ENCODE results near the gene NAALADL2. TPM values are rescaled to one million over a fixed set of nuclear protein-coding genes. Genes with fewer than 3 reads are reported as not detected.

Gene NAALADL2
- total and polyA plus RNA-seq, 2 donors (not counting 1 experiment from before 2014, with no cell fraction given): not detected

GRCh38 chr3:175208326-175208725 is 349.2 kb downstream of the NAALADL2 start:
- H3K79me2 ChIP-seq (ENCODE audit: control insufficient read depth, insufficient read depth, low read length): no peaks in the 10 kb centered on the region
- no peak overlapping the region for H3K27ac ChIP-seq (ENCODE audit: low read length in 2 of 2)
- ATAC-seq (ENCODE audit: low read depth) (no peak), DNase-seq (no peak)
- H3K36me3 ChIP-seq (replicated peaks in 1 of 2; ENCODE audit: control extremely low read depth in 1 of 2, control insufficient read depth in 1 of 2, extremely low read depth in 1 of 2, insufficient read depth in 2 of 2, low read length in 1 of 2): no peaks in the 10 kb centered on the region
- no peak overlapping the region for H2AFZ ChIP-seq (ENCODE audit: insufficient read depth, low read depth, low read length, poor library complexity, severe bottlenecking)
- ChIA-PET CTCF (no interaction called here), POLR2A (no interaction called here)
- no peaks in the 10 kb centered on the region for H3K27me3 ChIP-seq (replicated peaks in 1 of 4; ENCODE audit: control extremely low read depth in 1 of 4, control insufficient read depth in 3 of 4, insufficient read depth in 4 of 4, low read length in 3 of 4)
- H3K9me3 ChIP-seq (ENCODE audit: control extremely low read depth in 1 of 3, control insufficient read depth in 2 of 3, insufficient read depth in 1 of 3, low read length in 2 of 3): no peaks in the 10 kb centered on the region
- H4K20me1 ChIP-seq (ENCODE audit: control insufficient read depth, insufficient read depth, low read length, poor library complexity, severe bottlenecking): no peaks in the 10 kb centered on the region
- H3K4me1 Mint-ChIP-seq: no peaks in the 10 kb centered on the region
- no peak overlapping the region for H3K4me2 ChIP-seq (replicated peaks; ENCODE audit: low read depth, low read length, poor library complexity, severe bottlenecking)
- no peak overlapping the region for H3K4me3 ChIP-seq (ENCODE audit: control extremely low read depth in 1 of 5, extremely low read depth in 1 of 5, insufficient read depth in 1 of 5, low read depth in 2 of 5, low read length in 4 of 5)
- peaks cover 11% of the 10 kb centered on the region for H3K9me3 Mint-ChIP-seq (ENCODE audit: insufficient read depth)
- intact Hi-C loops (cut with micrococcal nuclease): no loop called here
- no peak overlapping the region for H3K4me3 Mint-ChIP-seq
- H3K9ac ChIP-seq (ENCODE audit: low read length): no peak overlapping the region
- no peak overlapping the region for H3K27ac Mint-ChIP-seq
- 90% methylated on average over 3 of the region's 5 CpGs for WGBS (ENCODE audit: insufficient coverage)
- no peaks in the 10 kb centered on the region for H3K27me3 Mint-ChIP-seq
- H3K4me1 ChIP-seq (ENCODE audit: control insufficient read depth in 2 of 2, insufficient read depth in 2 of 2, low read length in 2 of 2): no peaks in the 10 kb centered on the region
- no peak for TF ChIP-seq CTCF (IDR thresholded peaks at IDR 0.05)
- no peak for TF ChIP-seq EZH2 (IDR thresholded peaks at IDR 0.05; ENCODE audit: borderline replicate concordance, insufficient read depth, low read depth, low read length, poor library complexity, severe bottlenecking)

- intact Hi-C loops (cut with micrococcal nuclease): no loop called here
- H3K27me3 Mint-ChIP-seq: no peaks in the 10 kb centered on the region
- CTCF ChIA-PET: no interaction called here
Observed at GRCh38 chr3:175211466-175211865, 352.3 kb downstream of the NAALADL2 start.

More at GRCh38 chr3:175211466-175211865, 352.3 kb downstream of the NAALADL2 start:
- Histone ChIP-seq H3K4me2 (replicated peaks; ENCODE audit: low read depth, low read length, poor library complexity, severe bottlenecking) (no peak overlapping the region), H3K4me1 (ENCODE audit: control insufficient read depth in 2 of 2, insufficient read depth in 2 of 2, low read length in 2 of 2) (no peaks in the 10 kb centered on the region), H3K4me3 (ENCODE audit: control extremely low read depth in 1 of 5, extremely low read depth in 1 of 5, insufficient read depth in 1 of 5, low read depth in 2 of 5, low read length in 4 of 5) (no peak overlapping the region), H3K79me2 (ENCODE audit: control insufficient read depth, insufficient read depth, low read length) (no peaks in the 10 kb centered on the region), H4K20me1 (ENCODE audit: control insufficient read depth, insufficient read depth, low read length, poor library complexity, severe bottlenecking) (no peaks in the 10 kb centered on the region), H3K36me3 (replicated peaks in 1 of 2; ENCODE audit: control extremely low read depth in 1 of 2, control insufficient read depth in 1 of 2, extremely low read depth in 1 of 2, insufficient read depth in 2 of 2, low read length in 1 of 2) (no peaks in the 10 kb centered on the region), H3K27me3 (replicated peaks in 1 of 4; ENCODE audit: control extremely low read depth in 1 of 4, control insufficient read depth in 3 of 4, insufficient read depth in 4 of 4, low read length in 3 of 4) (no peaks in the 10 kb centered on the region), H2AFZ (ENCODE audit: insufficient read depth, low read depth, low read length, poor library complexity, severe bottlenecking) (no peak overlapping the region), H3K27ac (ENCODE audit: low read length in 2 of 2) (no peak overlapping the region), H3K9ac (ENCODE audit: low read length) (no peak overlapping the region), H3K9me3 (ENCODE audit: control extremely low read depth in 1 of 3, control insufficient read depth in 2 of 3, insufficient read depth in 1 of 3, low read length in 2 of 3) (no peaks in the 10 kb centered on the region)
- ATAC-seq (ENCODE audit: low read depth): no peak
- H3K4me3 Mint-ChIP-seq: no peak overlapping the region
- WGBS (ENCODE audit: insufficient coverage): no CpG with 5 or more reads among the region's 2 CpGs
- TF ChIP-seq EZH2 (IDR thresholded peaks at IDR 0.05; ENCODE audit: borderline replicate concordance, insufficient read depth, low read depth, low read length, poor library complexity, severe bottlenecking) (no peak), CTCF (IDR thresholded peaks at IDR 0.05) (no peak)
- POLR2A ChIA-PET: no interaction called here
- no peak for DNase-seq
- peaks cover 7% of the 10 kb centered on the region for H3K9me3 Mint-ChIP-seq (ENCODE audit: insufficient read depth)
- no peak overlapping the region for H3K27ac Mint-ChIP-seq
- H3K4me1 Mint-ChIP-seq: no peaks in the 10 kb centered on the region

Measured in B cell (primary cell).